DND-41 (cell line): ENCODE results near the gene SLC29A4.

Experiments
- EZH2 ChIP-seq: IDR thresholded peaks from 3 replicates; pipeline ENCODE4 v1.6.1; 2012; ENCODE audit warnings: borderline replicate concordance, low read depth, mild to moderate bottlenecking, moderate library complexity, low read length, inconsistent platforms; ENCODE audit not compliant: severe bottlenecking
- TF ChIP-seq, protein P1 (sequence below): IDR thresholded peaks from 2 replicates; pipeline ENCODE4 v1.5.1; 2012; ENCODE audit warnings: borderline replicate concordance, low read length, moderate library complexity, mild to moderate bottlenecking; ENCODE audit not compliant: poor library complexity, severe bottlenecking; ENCODE audit errors: extremely low read depth

DNA sequence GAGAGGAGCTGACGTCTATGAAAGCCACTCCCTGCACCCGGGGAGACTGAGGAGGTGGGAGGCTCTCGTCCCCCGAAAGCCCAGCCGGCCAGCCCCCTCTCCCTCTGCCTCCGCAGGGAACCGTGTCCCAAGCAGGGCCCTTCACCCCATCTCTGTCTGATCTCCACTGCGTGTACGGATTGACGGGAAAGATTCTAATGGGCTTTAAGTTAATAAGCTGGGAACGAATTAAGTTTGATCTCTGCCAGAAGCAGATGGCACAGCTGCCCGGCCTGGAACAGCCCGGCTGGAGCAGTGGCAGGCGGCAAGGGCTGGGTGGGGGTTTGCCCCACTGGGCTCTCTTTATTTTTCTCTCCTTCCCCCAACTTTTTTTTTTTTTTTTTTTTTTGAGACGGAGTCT is 6.1 kb upstream of the SLC29A4 start:
- TF ChIP-seq, protein P1, sequence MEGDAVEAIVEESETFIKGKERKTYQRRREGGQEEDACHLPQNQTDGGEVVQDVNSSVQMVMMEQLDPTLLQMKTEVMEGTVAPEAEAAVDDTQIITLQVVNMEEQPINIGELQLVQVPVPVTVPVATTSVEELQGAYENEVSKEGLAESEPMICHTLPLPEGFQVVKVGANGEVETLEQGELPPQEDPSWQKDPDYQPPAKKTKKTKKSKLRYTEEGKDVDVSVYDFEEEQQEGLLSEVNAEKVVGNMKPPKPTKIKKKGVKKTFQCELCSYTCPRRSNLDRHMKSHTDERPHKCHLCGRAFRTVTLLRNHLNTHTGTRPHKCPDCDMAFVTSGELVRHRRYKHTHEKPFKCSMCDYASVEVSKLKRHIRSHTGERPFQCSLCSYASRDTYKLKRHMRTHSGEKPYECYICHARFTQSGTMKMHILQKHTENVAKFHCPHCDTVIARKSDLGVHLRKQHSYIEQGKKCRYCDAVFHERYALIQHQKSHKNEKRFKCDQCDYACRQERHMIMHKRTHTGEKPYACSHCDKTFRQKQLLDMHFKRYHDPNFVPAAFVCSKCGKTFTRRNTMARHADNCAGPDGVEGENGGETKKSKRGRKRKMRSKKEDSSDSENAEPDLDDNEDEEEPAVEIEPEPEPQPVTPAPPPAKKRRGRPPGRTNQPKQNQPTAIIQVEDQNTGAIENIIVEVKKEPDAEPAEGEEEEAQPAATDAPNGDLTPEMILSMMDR, result no peak
- TF ChIP-seq EZH2, result no peak
